ENCODE results near the gene WDR18.
"Not testable (repeated sequence)": the region's sequence is repeated elsewhere in the genome, so short reads cannot be mapped to it uniquely, and the experiment has no call there.

WDR18 gene

GRCh38 chr19:952049-952679 lies 32.0 kb upstream of the WDR18 start:
- DNase-seq, result no peak

GRCh38 chr19:952680-953444 lies 31.3 kb upstream of the WDR18 start:
- DNase-seq, result no peak

- DNase-seq, result no peak
Measured at GRCh38 chr19:953445-954271, 30.5 kb upstream of the WDR18 start.

GRCh38 chr19:954272-954671 lies 29.9 kb upstream of the WDR18 start:
- DNase-seq, result no peak

GRCh38 chr19:954672-955494 lies 29.3 kb upstream of the WDR18 start:
- DNase-seq, result no peak

GRCh38 chr19:955803-956765 lies 28.1 kb upstream of the WDR18 start:
- DNase-seq, result no peak

- DNase-seq, result no peak
Measured at GRCh38 chr19:956766-957440, 27.2 kb upstream of the WDR18 start.

- DNase-seq, result not testable (repeated sequence)
Measured at GRCh38 chr19:957578-957977, 26.6 kb upstream of the WDR18 start.

- DNase-seq, result no peak
Measured at GRCh38 chr19:958967-959855, 24.9 kb upstream of the WDR18 start.

- no peak for DNase-seq
Measured at GRCh38 chr19:960020-960419, 24.1 kb upstream of the WDR18 start.

GRCh38 chr19:960601-960938 lies 23.6 kb upstream of the WDR18 start:
- DNase-seq, result no peak

GRCh38 chr19:961866-962620 lies 22.1 kb upstream of the WDR18 start:
- no peak for DNase-seq

- no peak for DNase-seq
Measured at GRCh38 chr19:962683-963400, 21.3 kb upstream of the WDR18 start.

- DNase-seq, result no peak
Measured at GRCh38 chr19:963486-963951, 20.6 kb upstream of the WDR18 start.

GRCh38 chr19:964116-964520 lies 20.0 kb upstream of the WDR18 start:
- DNase-seq, result no peak

- no peak for DNase-seq
Measured at GRCh38 chr19:964761-965694, 19.1 kb upstream of the WDR18 start.

- no peak for DNase-seq
Measured at GRCh38 chr19:966485-967088, 17.6 kb upstream of the WDR18 start.
